Rectal smooth muscle tissue (tissue), 1 donor: ENCODE results near the gene FOXD1.
"Not testable (repeated sequence)": the region's sequence is repeated elsewhere in the genome, so short reads cannot be mapped to it uniquely, and the experiment has no call there.

Source experiments
- H3K27ac ChIP-seq: one replicate; pipeline ENCODE4 v1.7.0; 2013; ENCODE audit warnings: low read depth, low read length, inconsistent platforms
- H3K27me3 ChIP-seq: one replicate; pipeline ENCODE4 v1.7.0; 2013; ENCODE audit warnings: low read length; ENCODE audit not compliant: control insufficient read depth, insufficient read depth
- H3K36me3 ChIP-seq: one replicate; pipeline ENCODE4 v1.7.0; 2013; ENCODE audit warnings: low read length; ENCODE audit not compliant: control insufficient read depth, insufficient read depth
- H3K4me1 ChIP-seq: one replicate; pipeline ENCODE4 v1.7.0; 2013; ENCODE audit warnings: low read length; ENCODE audit not compliant: control insufficient read depth, insufficient read depth
- H3K4me3 ChIP-seq: one replicate; pipeline ENCODE4 v1.7.0; 2013; ENCODE audit warnings: low read length
- H3K9ac ChIP-seq: one replicate; pipeline ENCODE4 v1.7.0; 2013; ENCODE audit warnings: low read length

Gene FOXD1

GRCh38 chr5:73448463-73449136 is at the start of gene FOXD1:
TSS of gene FOXD1 (minus strand) at chr5:73448777. CDS start at chr5:73448362, 415 bp downstream.
- Histone ChIP-seq H3K9ac (no peak within 1 kb of the TSS), H3K36me3 (no peaks in the 10 kb centered on the region), H3K4me3 (peak within 1 kb of the TSS; percentile 58), H3K27ac (no peak within 1 kb of the TSS), H3K27me3 (peaks cover 66% of the 10 kb centered on the region), H3K4me1 (peaks cover 3% of the 10 kb centered on the region)

GRCh38 chr5:73497497-73498056 is 49.0 kb upstream of the FOXD1 start:
- no peaks in the 10 kb centered on the region for H3K27me3 ChIP-seq
- no peaks in the 10 kb centered on the region for H3K36me3 ChIP-seq
- H3K27ac ChIP-seq = peak overlapping the region; percentile 94
- no peak overlapping the region for H3K9ac ChIP-seq
- peaks cover 11% of the 10 kb centered on the region for H3K4me1 ChIP-seq
- peak overlapping the region; percentile 93 for H3K4me3 ChIP-seq

- Histone ChIP-seq H3K4me1 (peaks cover 11% of the 10 kb centered on the region), H3K27me3 (no peaks in the 10 kb centered on the region), H3K36me3 (no peaks in the 10 kb centered on the region), H3K27ac (no peak overlapping the region), H3K4me3 (no peak overlapping the region), H3K9ac (no peak overlapping the region)
Measured at GRCh38 chr5:73496984-73497457, 48.4 kb upstream of the FOXD1 start.

- Histone ChIP-seq H3K27ac (no peak overlapping the region), H3K27me3 (no peaks in the 10 kb centered on the region), H3K4me3 (no peak overlapping the region), H3K9ac (no peak overlapping the region), H3K36me3 (no peaks in the 10 kb centered on the region), H3K4me1 (peaks cover 11% of the 10 kb centered on the region)
Measured at GRCh38 chr5:73495772-73496335, 47.3 kb upstream of the FOXD1 start.

- Histone ChIP-seq H3K27me3 (no peaks in the 10 kb centered on the region), H3K4me1 (peaks cover 6% of the 10 kb centered on the region), H3K9ac (no peak overlapping the region), H3K36me3 (no peaks in the 10 kb centered on the region), H3K27ac (no peak overlapping the region), H3K4me3 (no peak overlapping the region)
Measured at GRCh38 chr5:73494721-73495120, 46.1 kb upstream of the FOXD1 start.

GRCh38 chr5:73493421-73493820 is 44.8 kb upstream of the FOXD1 start:
- no peak overlapping the region for H3K4me3 ChIP-seq
- no peak overlapping the region for H3K9ac ChIP-seq
- no peaks in the 10 kb centered on the region for H3K4me1 ChIP-seq
- no peaks in the 10 kb centered on the region for H3K36me3 ChIP-seq
- no peak overlapping the region for H3K27ac ChIP-seq
- H3K27me3 ChIP-seq = no peaks in the 10 kb centered on the region

- Histone ChIP-seq H3K9ac (no peak overlapping the region), H3K36me3 (no peaks in the 10 kb centered on the region), H3K4me3 (no peak overlapping the region)
Measured at GRCh38 chr5:73491155-73491554, 42.6 kb upstream of the FOXD1 start.

GRCh38 chr5:73490088-73490487 is 41.5 kb upstream of the FOXD1 start:
- H3K27ac ChIP-seq = no peak overlapping the region
- no peaks in the 10 kb centered on the region for H3K4me1 ChIP-seq
- no peaks in the 10 kb centered on the region for H3K27me3 ChIP-seq
- no peak overlapping the region for H3K4me3 ChIP-seq
- no peaks in the 10 kb centered on the region for H3K36me3 ChIP-seq
- no peak overlapping the region for H3K9ac ChIP-seq

More at GRCh38 chr5:73491155-73491554, 42.6 kb upstream of the FOXD1 start:
- Histone ChIP-seq H3K4me1 (no peaks in the 10 kb centered on the region), H3K27me3 (no peaks in the 10 kb centered on the region), H3K27ac (no peak overlapping the region)

- no peak overlapping the region for H3K27ac ChIP-seq
- no peaks in the 10 kb centered on the region for H3K36me3 ChIP-seq
- H3K27me3 ChIP-seq = no peaks in the 10 kb centered on the region
- no peaks in the 10 kb centered on the region for H3K4me1 ChIP-seq
- no peak overlapping the region for H3K4me3 ChIP-seq
- no peak overlapping the region for H3K9ac ChIP-seq
Measured at GRCh38 chr5:73488806-73489205, 40.2 kb upstream of the FOXD1 start.

GRCh38 chr5:73487815-73488214 is 39.2 kb upstream of the FOXD1 start:
- Histone ChIP-seq H3K9ac (no peak overlapping the region), H3K27ac (no peak overlapping the region), H3K36me3 (no peaks in the 10 kb centered on the region), H3K4me3 (no peak overlapping the region), H3K27me3 (no peaks in the 10 kb centered on the region), H3K4me1 (no peaks in the 10 kb centered on the region)

GRCh38 chr5:73487257-73487656 is 38.7 kb upstream of the FOXD1 start:
- not testable (repeated sequence) for H3K27ac ChIP-seq, H3K27me3 ChIP-seq, H3K4me3 ChIP-seq, H3K4me1 ChIP-seq, H3K36me3 ChIP-seq, H3K9ac ChIP-seq

- no peaks in the 10 kb centered on the region for H3K4me1 ChIP-seq
- no peak overlapping the region for H3K27ac ChIP-seq
- H3K9ac ChIP-seq = no peak overlapping the region
- no peaks in the 10 kb centered on the region for H3K36me3 ChIP-seq
- no peaks in the 10 kb centered on the region for H3K27me3 ChIP-seq
- no peak overlapping the region for H3K4me3 ChIP-seq
Measured at GRCh38 chr5:73486119-73486899, 37.7 kb upstream of the FOXD1 start.
